ENCODE results near the gene TMEM212. TPM values are rescaled to one million over a fixed set of nuclear protein-coding genes. Genes with fewer than 3 reads are reported as not detected.

Gene TMEM212
- total and polyA plus RNA-seq, 2 of the 13 experiments (the other 11 are each of a cell fraction or from before 2014, with no cell fraction given): not detected

- 0 out of 2 replicates have a peak, but pooled peaks have one; percentile 38 for TF ChIP-seq ZFP1 (CRISPR knock-in tag; IDR thresholded peaks at IDR 0.05)
- no peak for TF ChIP-seq ZNF101 (CRISPR knock-in tag; IDR thresholded peaks at IDR 0.05; ENCODE audit: borderline replicate concordance, low read depth)
- peak; percentile 48 for TF ChIP-seq FOXP4 (CRISPR knock-in tag; IDR thresholded peaks at IDR 0.05)
- no peak for TF ChIP-seq E2F5 (CRISPR knock-in tag; conservative IDR thresholded peaks at IDR 0.05)
- 0 out of 2 replicates have a peak, but pooled peaks have one; percentile 2 for TF ChIP-seq ZNF724P (CRISPR knock-in tag; IDR thresholded peaks at IDR 0.05; ENCODE audit: borderline replicate concordance)
- TF ChIP-seq THAP7 (CRISPR knock-in tag; IDR thresholded peaks at IDR 0.05): 0 out of 2 replicates have a peak, but pooled peaks have one; percentile 28
- TF ChIP-seq CBFB (CRISPR knock-in tag; IDR thresholded peaks at IDR 0.05): peak; percentile 10; the same call in 1 of the 2 replicates
- TF ChIP-seq ZNF503 (CRISPR knock-in tag; IDR thresholded peaks at IDR 0.05): peak; percentile 33; the same call in 1 of the 2 replicates
- peak; percentile 13; the same call in 1 of the 2 replicates for TF ChIP-seq ATF2 (CRISPR knock-in tag; IDR thresholded peaks at IDR 0.05)
- peak; percentile 40; the same call in 1 of the 2 replicates for TF ChIP-seq GATAD2A (CRISPR knock-in tag; IDR thresholded peaks at IDR 0.05)
- peak; percentile 37; the same call in 1 of the 2 replicates for TF ChIP-seq KLF15 (CRISPR knock-in tag; IDR thresholded peaks at IDR 0.05; ENCODE audit: borderline replicate concordance)
- peak; percentile 51; the same call in 1 of the 2 replicates for TF ChIP-seq POLR2AphosphoS5 (IDR thresholded peaks at IDR 0.05; ENCODE audit: low read depth, low read length)
Measured at GRCh38 chr3:171810629-171811294, 32.4 kb upstream of the TMEM212 start (continued).

All from HepG2 (cell line).